Measurements from ENCODE around the gene CLIP4.
"Not testable (repeated sequence)": the region's sequence is repeated elsewhere in the genome, so short reads cannot be mapped to it uniquely, and the experiment has no call there.

Gene CLIP4

DNA sequence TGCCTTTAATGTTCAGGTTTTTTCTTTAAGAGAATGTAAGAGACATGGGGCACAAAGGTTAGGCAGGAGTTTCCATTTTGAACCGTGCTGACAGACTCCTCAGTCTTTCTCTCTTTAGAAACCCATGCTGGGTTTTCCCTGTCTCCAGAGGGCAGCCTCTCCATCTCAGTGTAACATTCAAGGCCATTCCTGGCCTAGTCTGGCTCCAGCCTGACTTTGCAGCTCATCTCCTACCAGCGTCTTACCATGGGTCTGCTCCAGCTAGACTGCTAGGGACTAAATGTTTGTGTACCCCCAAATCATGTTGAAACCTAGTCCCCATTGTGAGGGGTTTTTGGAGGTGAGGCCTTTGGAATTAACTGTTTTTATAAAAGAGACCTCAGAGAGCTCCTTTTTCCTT, 9.8 kb upstream of the CLIP4 start:
- no peak for DNase-seq

DNA sequence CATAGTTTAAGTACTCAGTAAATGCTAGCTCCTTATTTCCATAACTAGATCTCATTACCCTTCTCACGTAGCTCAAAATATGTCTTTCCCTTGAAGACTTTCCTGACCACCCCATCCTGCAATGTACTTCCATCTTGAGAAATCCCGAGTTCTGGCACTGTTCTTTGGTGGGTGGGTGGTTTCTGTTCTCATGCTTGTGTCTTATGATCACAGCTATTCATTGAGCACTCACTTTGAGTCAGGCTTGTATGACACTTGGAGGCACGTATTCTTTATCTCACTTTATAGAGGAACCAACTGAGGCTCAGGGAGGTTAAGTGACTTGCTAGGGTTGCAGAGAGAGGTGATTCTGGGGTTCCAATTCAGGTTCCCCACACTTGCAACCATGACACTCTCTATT, 9.0 kb upstream of the CLIP4 start:
- DNase-seq = no peak

GRCh38 chr2:29106980-29107388, 8.2 kb upstream of the CLIP4 start:
- DNase-seq = no peak

- DNase-seq = not testable (repeated sequence)
Observed at GRCh38 chr2:29107547-29107946, 7.7 kb upstream of the CLIP4 start.

DNA sequence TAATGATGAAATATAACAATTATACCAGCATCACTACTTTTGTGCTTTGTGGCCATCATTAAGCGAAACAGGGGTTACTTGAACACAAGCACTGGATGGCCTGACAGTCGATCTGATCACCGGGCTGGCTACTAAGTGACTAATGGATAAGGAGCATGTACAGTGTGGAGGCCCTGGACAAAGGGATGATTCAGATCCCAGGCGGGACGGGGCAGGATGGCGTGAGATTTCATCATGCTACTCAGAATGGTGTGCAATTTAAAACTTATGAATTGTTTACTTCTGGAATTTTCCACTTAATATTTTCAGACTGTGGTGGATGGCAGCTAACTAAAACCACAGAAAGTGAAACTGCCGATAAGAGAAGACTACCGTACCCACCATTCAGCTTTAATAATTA, 7.0 kb upstream of the CLIP4 start:
- DNase-seq = no peak

- no peak for DNase-seq
Observed at GRCh38 chr2:29109246-29109645, 6.0 kb upstream of the CLIP4 start.

- no peak for DNase-seq
Observed at GRCh38 chr2:29110916-29111535, 4.2 kb upstream of the CLIP4 start.

DNA sequence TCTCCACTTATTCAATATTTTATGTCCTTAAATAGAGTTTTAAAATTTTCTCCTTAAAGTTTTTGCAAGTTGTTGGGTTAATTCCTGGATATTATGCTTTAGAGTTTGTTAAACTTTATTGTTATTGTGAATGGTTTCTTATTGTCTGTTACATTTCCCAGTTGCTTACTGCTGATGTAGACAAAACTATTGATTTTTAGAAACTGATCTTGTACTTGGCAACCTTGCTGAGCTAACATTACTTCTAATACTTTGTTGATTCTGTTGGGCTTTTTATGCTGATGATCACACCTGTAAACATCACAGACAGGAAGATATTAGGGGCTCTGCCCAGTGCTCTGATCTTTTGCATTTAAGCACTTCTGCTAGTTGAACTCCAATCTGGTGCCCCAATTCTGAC, 2.8 kb upstream of the CLIP4 start:
- DNase-seq = no peak

DNA sequence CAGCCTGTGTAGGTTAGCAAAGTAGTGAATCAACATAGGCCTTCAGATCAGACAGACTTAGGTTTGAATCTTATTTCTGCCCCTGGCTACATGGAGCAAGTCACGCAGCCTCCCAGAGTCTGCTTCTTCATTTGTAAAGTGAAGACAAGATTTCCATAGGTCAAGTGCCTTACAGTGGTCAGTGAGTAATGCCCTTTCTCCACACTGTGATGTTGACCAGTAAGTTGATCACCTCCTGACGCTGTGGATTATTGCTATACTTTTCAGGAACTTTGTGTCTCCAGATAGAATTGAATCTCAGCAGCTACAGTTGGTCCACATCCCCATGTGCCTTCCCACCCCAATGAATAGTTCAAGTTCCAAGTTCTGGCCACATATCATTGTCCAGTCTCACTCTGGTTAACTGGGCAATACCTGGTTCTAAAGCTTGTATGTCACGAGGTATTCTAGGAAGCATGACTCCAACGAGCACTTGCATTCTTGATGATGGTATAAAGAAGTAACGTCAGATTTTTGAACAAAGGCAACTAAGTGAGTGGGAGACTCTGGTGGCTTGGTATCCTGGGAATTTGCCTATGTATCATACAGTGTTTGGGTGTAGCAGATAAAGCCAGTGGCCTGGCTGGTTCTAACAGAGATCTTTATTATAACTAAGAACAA, 2.1 kb upstream of the CLIP4 start:
- no peak for DNase-seq

- DNase-seq = no peak
Observed at GRCh38 chr2:29113891-29114321, 1.3 kb upstream of the CLIP4 start.

DNA sequence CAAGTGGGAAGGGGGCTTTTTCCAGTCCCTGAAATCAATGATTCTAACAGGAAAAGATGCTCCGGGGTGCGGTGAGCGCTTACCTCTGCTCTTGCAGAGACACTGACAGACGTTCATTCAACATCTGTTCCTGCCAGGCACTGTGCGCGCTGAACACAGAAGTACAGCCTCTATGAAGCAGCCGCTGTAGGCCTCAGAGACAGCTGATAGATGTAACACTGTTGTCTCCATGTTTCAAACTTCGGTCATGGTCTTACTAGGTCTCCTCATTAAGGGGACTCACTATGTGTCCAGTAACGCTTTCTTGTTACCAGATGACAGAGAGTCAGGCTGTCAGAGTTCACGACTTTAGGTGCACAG, 649 bp upstream of the CLIP4 start:
- DNase-seq = peak; percentile 65

DNA sequence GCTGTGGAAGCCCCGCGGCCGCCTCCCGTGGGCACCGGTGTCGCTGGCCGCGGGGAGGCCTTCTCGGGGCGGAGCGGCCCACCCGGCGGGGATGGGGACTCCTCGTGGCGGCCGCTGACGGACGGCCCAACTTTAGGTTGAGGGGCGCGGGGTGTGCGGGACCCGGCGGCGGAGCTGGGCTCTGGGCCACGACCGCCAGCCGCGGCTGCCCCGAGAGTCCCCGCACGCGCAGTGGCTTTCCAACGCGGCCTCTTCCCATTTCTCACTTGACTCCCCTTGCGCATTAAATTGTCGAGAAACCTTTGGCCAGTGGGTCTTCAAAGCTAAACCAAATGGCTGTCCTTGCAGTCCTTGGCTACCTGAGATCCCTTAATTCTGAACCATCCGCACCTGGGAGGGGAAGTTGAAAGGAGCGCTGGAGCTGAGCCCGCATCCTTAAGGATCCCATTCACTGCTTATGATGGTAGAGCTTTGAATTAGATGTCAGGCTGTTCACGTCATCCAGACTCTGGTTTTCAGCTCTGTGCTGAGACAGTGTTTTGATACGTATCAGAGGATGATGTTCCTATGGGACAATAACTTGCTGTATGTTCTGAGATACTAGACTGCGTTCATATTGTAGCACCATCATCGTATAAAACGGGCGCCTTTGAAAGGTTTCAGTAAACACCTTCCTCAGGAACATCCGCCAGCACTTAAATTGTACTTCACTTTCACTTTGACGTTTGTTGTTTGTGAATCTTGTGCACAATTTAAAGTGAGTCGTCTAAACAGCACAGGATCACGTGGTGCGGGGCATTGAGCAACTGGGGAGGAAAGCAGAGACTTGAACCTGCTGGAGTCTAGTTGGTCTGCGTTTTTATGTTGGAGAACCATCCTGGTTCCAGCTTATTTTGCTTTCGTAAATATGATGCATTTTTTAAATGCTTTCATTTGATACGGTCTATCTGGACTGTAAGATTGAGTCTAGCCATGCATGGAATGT, 874 bp downstream of the CLIP4 start:
- DNase-seq = peak; percentile 88

DNA sequence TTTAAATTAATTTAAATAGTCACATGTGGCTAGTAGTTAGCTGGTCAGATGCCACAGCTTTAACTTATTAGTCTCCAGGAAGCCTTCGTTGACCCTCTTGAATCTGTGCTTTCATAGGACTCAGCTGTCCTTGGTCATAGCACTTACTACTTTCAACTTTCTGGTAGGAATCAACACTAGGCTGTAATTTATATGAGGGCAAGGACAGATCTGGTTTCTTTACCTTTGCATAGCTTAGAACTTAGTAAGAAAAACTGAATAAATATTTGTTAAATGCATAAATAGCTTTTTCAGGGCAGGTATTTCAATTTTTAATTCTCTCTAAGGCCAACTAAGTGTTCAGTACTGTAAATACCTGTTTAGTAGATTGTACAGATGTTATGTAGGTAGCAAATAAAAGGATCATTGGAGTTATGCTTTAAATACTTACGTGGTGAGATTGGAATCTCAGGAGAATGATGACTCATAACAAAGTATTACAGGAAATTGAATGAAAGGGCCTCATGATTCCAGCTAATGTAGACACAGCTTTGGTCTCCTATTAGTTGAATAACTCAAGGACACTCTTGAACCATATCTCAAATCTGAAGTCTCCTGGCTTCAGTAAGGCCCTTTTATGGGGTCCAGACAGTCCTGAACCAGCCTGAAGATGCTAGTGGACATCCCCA, 2.6 kb downstream of the CLIP4 start:
- no peak for DNase-seq

GRCh38 chr2:29119211-29119610, 4.0 kb downstream of the CLIP4 start:
- DNase-seq = no peak

GRCh38 chr2:29120846-29121245, 5.6 kb downstream of the CLIP4 start:
- DNase-seq = no peak

- no peak for DNase-seq
Observed at GRCh38 chr2:29123617-29124349, 8.6 kb downstream of the CLIP4 start.

GRCh38 chr2:29124504-29124903, 9.3 kb downstream of the CLIP4 start:
- no peak for DNase-seq

DNA sequence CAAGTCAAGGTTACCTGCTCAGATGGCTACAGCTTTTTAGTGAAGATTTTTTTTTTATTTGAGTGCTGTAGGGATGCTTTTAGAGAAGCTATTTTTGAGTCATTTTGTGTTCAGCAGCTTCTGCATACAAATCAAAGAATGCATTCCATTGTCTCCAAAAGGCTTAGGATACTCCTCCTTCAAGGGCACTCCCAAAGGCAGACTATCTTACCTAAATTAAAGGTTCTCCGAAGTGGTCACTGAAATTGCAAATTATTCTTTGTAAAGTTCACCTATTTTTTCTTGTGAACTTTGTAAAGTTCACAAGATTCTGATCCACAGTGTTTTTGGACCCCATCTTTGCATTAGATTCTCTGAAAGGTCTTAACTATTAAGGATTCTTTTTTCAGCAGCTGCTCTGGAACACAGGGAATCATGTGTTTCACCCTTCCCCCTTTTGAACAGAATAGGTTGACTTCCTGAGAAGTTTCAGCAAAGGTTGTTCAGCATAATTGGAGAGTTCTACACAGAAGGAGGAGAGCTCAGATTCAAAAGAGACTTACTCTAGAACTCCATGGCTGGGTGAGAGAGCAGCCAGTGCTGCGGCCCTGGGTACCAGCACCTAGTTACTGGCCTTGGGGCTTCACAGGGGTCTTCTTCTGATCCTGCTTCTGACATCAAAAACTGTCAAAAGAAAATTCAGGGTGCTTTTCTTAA, 14.5 kb downstream of the CLIP4 start:
- DNase-seq = no peak

DNA sequence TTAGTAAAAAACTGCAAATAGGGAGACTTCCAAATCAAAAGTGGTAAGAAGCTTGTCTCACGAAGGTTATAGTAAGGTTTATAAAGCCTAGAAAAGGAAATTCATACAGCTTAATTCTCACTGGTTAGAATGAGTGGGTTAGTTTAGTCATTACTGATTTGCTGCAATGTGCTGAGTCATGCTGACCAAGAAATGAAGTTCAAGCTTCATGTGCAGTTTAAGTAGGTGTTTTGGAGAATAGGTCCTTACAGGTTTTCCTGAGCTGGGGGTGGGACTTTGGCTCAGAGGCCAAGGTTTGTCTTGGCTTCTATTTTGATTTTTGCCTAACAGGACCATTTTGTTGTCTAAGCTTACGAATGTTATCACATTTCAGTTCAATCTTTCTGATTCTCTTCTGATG, 15.1 kb downstream of the CLIP4 start:
- peak; percentile 66 for DNase-seq

GRCh38 chr2:29134933-29135332, 19.7 kb downstream of the CLIP4 start:
- no peak for DNase-seq

- no peak for DNase-seq
Observed at GRCh38 chr2:29139152-29139551, 23.9 kb downstream of the CLIP4 start.

GRCh38 chr2:29139731-29140130, 24.5 kb downstream of the CLIP4 start:
- DNase-seq = no peak

Measured in activated effector memory CD4-positive, alpha-beta T cell treated with anti-CD3 and anti-CD28 coated beads, Interleukin-2, amount 50 U/mL, for 16 hours (primary cell).